CD4-positive, CD25-positive, alpha-beta regulatory T cell (primary cell): Measurements from ENCODE around the gene COPS6. TPM values are rescaled to one million over a fixed set of nuclear protein-coding genes. Genes with fewer than 3 reads are reported as not detected.

Experiments used
- ATAC-seq, 2 donors: fragments of 150-1000 bp; cut with Tn5 transposase; one replicate each; pipeline ENCODE4 v1.10.0; 2021; ENCODE audit warnings: low read depth in 2 of 2, moderate number of reproducible peaks in 2 of 2, moderate library complexity in 1 of 2
- DNase-seq, 3 donors: peaks; one replicate each; pipeline versions ENCODE4 v3.0.0 to v3.0.0-alpha.2; 2012 to 2022; ENCODE audit warnings: mixed read lengths in 1 of 3
- H3K27ac ChIP-seq: one replicate; pipeline ENCODE4 v1.7.0; 2013; ENCODE audit warnings: mild to moderate bottlenecking, low read length; ENCODE audit not compliant: insufficient read depth, poor library complexity, severe bottlenecking
- H3K27me3 ChIP-seq: one replicate; pipeline ENCODE4 v1.7.0; 2013; ENCODE audit warnings: low read length; ENCODE audit not compliant: control insufficient read depth, insufficient read depth
- H3K36me3 ChIP-seq: one replicate; pipeline ENCODE4 v1.7.0; 2013; ENCODE audit warnings: mild to moderate bottlenecking, low read length, moderate library complexity; ENCODE audit not compliant: control insufficient read depth, insufficient read depth
- H3K4me1 ChIP-seq: 2 replicates; pipeline ENCODE4 v1.7.0; 2013; ENCODE audit warnings: mild to moderate bottlenecking, low read length; ENCODE audit not compliant: insufficient read depth, control insufficient read depth, poor library complexity, severe bottlenecking
- H3K4me3 ChIP-seq: one replicate; pipeline ENCODE4 v1.7.0; 2013; ENCODE audit warnings: low read depth, mild to moderate bottlenecking, low read length, moderate library complexity
- H3K9me3 ChIP-seq, 2 experiments: 1 replicate in 1 of 2; 2 replicates in 1 of 2; pipeline ENCODE4 v1.7.0; 2013; ENCODE audit warnings: low read length in 2 of 2, mild to moderate bottlenecking in 1 of 2, moderate library complexity in 1 of 2; ENCODE audit not compliant: control insufficient read depth in 2 of 2
- H3K27ac Mint-ChIP-seq, 3 donors: one replicate each; pipeline ENCODE4 v1.8.0; 2020 to 2022; ENCODE audit warnings: mild to moderate bottlenecking in 3 of 3, mixed read lengths in 3 of 3, moderate library complexity in 2 of 3
- H3K27me3 Mint-ChIP-seq: one replicate; pipeline ENCODE4 v1.8.0; 2022; ENCODE audit warnings: mild to moderate bottlenecking, mixed read lengths
- H3K36me3 Mint-ChIP-seq: one replicate; pipeline ENCODE4 v1.8.0; 2020; ENCODE audit warnings: mixed read lengths
- H3K4me1 Mint-ChIP-seq, 4 donors: one replicate each; pipeline ENCODE4 v1.8.0; 2020 to 2022; ENCODE audit warnings: mixed read lengths in 4 of 4, mild to moderate bottlenecking in 1 of 4
- H3K4me3 Mint-ChIP-seq, 4 donors: one replicate each; pipeline ENCODE4 v1.8.0; 2020 to 2022; ENCODE audit warnings: mild to moderate bottlenecking in 4 of 4, mixed read lengths in 4 of 4, moderate library complexity in 3 of 4
- H3K9me3 Mint-ChIP-seq, 7 donors: one replicate each; pipeline ENCODE4 v1.8.0; 2020 to 2022; ENCODE audit warnings: mixed read lengths in 7 of 7, mild to moderate bottlenecking in 3 of 7, moderate library complexity in 2 of 7
- polyA plus RNA-seq, 4 donors: library from polyadenylated mRNA; unstranded; fragments of 300-500 nt; fragmentation: Illumina TruSeq; gene quantifications; one replicate each; pipeline ENCODE4 v1.2.3, GENCODE V29; 2021
- total RNA-seq: library from RNA; stranded (reverse); gene quantifications from one replicate; pipeline ENCODE4 v1.2.3, GENCODE V29; 2022

Gene COPS6
- total and polyA plus RNA-seq, 5 donors from 2014 or later, result 74.4 to 180 (median 130) TPM

DNA sequence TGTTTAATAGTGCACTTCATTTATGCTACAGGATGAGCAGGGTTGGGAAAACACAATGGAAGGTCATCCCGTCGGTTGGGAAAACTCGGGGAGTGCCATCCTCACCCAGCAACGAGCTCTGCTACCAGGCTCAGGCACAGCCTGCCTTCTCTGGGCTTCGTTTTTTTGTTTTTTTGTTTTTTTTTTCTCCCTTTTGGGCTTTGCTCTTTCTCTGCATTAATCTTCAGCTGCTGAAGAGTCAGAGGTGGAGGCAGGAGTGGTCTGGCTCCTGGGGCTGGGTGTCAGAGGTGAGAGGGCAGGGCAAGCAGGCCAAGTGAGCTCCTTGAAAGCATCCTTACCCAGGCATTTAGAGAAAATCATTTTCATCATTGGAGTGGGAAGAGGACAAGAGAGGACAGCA is 18.8 kb upstream of the COPS6 start:
- peaks cover 0 to 30% (median 9%) of the 10 kb centered on the region in 7 donors for H3K9me3 Mint-ChIP-seq
- Histone ChIP-seq H3K27me3 (no peaks in the 10 kb centered on the region), H3K4me3 (no peak overlapping the region), H3K27ac (no peak overlapping the region), H3K9me3 (peaks cover 21 to 31% of the 10 kb centered on the region in 2 experiments), H3K36me3 (peaks cover 58% of the 10 kb centered on the region), H3K4me1 (no peaks in the 10 kb centered on the region)
- no peak for ATAC-seq
- peak overlapping the region in 1 of 3 donors; percentile 71 for H3K27ac Mint-ChIP-seq
- DNase-seq, result no peak
- no peak overlapping the region for H3K4me3 Mint-ChIP-seq
- no peaks in the 10 kb centered on the region for H3K27me3 Mint-ChIP-seq
- H3K4me1 Mint-ChIP-seq, result peaks cover 0 to 6% (median 0%) of the 10 kb centered on the region in 4 donors
- peaks cover 53% of the 10 kb centered on the region for H3K36me3 Mint-ChIP-seq

DNA sequence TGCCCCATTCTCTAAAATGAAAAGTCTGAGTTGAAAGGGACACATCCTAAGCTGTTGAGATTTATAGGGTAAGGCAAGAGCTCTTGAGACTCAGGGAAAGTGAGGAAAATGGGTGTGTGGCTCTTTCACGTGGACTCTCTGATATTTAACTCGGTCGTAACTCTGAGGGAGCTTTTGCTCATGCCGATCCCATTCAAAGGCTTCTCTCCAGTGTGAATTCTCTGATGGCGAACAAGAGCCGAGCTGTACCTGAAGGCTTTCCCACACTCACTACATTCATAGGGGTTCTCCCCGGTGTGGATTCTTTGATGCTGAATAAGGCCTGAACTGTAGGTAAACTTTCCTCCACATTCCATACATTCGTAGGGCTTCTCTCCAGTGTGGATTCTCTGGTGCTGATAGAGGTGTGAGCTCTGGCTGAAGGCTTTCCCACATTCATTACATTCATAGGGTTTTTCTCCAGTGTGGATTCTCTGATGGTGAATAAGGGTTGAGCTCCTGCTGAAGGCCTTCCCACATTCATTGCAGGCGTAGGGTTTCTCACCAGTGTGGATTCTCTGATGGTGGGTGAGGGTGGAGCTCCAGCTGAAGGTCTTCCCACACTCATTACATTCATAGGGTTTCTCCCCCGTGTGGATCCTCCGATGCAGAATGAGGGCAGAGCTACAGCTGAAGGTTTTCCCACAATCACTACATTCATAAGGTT is 17.6 kb upstream of the COPS6 start:
- Histone ChIP-seq H3K27me3 (no peaks in the 10 kb centered on the region), H3K4me3 (no peak overlapping the region), H3K9me3 (peaks cover 21 to 31% of the 10 kb centered on the region in 2 experiments), H3K4me1 (no peaks in the 10 kb centered on the region), H3K36me3 (peaks cover 64% of the 10 kb centered on the region), H3K27ac (no peak overlapping the region)
- no peak for DNase-seq
- Mint-ChIP-seq H3K4me1 (peaks cover 0 to 6% (median 2%) of the 10 kb centered on the region in 4 donors), H3K36me3 (peaks cover 64% of the 10 kb centered on the region), H3K9me3 (peaks cover 0 to 32% (median 9%) of the 10 kb centered on the region in 7 donors), H3K27me3 (no peaks in the 10 kb centered on the region), H3K27ac (no peak overlapping the region), H3K4me3 (no peak overlapping the region)
- ATAC-seq, result no peak

DNA sequence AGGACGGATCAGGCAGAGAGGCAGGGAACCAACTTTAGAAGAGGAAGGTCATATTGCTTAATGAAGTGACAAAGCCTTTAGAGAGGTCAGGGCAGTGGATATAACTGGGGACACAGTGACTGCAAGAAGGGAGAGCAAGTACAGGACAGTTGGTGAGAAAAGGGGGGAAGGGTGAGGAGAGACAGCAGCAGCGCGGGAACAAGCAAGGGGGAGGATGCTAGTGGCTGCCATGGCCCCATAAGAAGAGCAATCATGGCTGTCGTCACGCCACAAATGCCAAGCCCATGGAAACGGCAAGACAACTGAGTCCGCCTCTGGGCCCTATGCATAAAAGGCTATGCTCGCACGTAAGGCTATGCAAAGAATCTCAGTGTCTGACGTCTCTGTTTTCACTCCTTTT is 16.3 kb upstream of the COPS6 start:
- H3K4me1 ChIP-seq, result no peaks in the 10 kb centered on the region
- H3K4me1 Mint-ChIP-seq, result peaks cover 0 to 6% (median 5%) of the 10 kb centered on the region in 4 donors
- peaks cover 64% of the 10 kb centered on the region for H3K36me3 Mint-ChIP-seq
- no peaks in the 10 kb centered on the region for H3K27me3 Mint-ChIP-seq
- no peak overlapping the region for H3K4me3 ChIP-seq
- DNase-seq (no peak), ATAC-seq (no peak)
- no peak overlapping the region for H3K27ac Mint-ChIP-seq
- H3K36me3 ChIP-seq, result peaks cover 75% of the 10 kb centered on the region
- peaks cover 21 to 31% of the 10 kb centered on the region in 2 experiments for H3K9me3 ChIP-seq
- peaks cover 0 to 32% (median 9%) of the 10 kb centered on the region in 7 donors for H3K9me3 Mint-ChIP-seq
- peak overlapping the region in 1 of 4 donors; percentile 78 for H3K4me3 Mint-ChIP-seq
- no peaks in the 10 kb centered on the region for H3K27me3 ChIP-seq
- no peak overlapping the region for H3K27ac ChIP-seq

DNA sequence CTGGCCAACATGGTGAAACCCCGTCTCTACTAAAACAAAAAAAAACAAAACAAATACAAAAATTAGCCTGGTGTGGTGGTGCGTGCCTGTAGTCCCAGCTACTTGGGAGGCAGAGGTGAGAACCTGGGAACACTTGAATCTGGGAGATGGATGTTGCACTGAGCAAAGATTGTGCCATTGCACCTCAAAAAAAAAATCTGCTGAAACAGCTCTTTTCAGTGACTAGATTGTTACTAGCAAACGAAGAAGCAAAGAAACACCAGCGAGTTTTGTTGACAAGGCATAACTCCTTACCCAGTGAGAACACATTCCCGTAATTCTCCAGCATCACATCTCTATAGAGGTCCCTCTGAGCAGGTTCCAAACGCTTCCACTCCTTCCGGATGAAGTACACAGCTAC is 13.9 kb upstream of the COPS6 start:
- H3K9me3 Mint-ChIP-seq, result peaks cover 0 to 32% (median 9%) of the 10 kb centered on the region in 7 donors
- Histone ChIP-seq H3K36me3 (peaks cover 84% of the 10 kb centered on the region), H3K27ac (no peak overlapping the region), H3K27me3 (no peaks in the 10 kb centered on the region), H3K4me3 (no peak overlapping the region), H3K4me1 (peaks cover 3% of the 10 kb centered on the region), H3K9me3 (peaks cover 21 to 31% of the 10 kb centered on the region in 2 experiments)
- peaks cover 68% of the 10 kb centered on the region for H3K36me3 Mint-ChIP-seq
- no peaks in the 10 kb centered on the region for H3K27me3 Mint-ChIP-seq
- H3K27ac Mint-ChIP-seq, result no peak overlapping the region
- no peak for DNase-seq
- no peak for ATAC-seq
- no peak overlapping the region for H3K4me3 Mint-ChIP-seq
- peaks cover 0 to 16% (median 9%) of the 10 kb centered on the region in 4 donors for H3K4me1 Mint-ChIP-seq

DNA sequence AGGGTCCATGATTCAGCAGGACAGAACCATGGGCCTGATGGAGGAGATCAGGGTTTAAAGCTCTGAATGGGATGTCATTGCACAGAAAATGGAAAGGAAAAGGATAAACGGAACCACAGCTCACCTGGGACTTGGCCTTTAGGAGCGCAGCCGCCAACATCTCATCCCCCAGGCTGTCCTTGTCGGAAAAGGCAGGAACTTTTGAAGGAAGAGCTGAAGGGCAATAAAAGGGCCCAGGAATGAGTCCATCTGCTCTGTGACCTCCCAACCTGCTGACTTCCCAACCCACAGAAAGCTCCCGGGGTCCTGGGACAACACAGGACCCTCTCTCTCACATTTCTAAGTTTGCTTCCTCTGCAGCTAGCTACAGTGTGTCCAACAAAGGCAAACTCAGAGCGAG is 13.4 kb upstream of the COPS6 start:
- Mint-ChIP-seq H3K9me3 (peaks cover 0 to 29% (median 9%) of the 10 kb centered on the region in 7 donors), H3K27me3 (no peaks in the 10 kb centered on the region), H3K36me3 (peaks cover 62% of the 10 kb centered on the region), H3K4me3 (peak overlapping the region in 1 of 4 donors; percentile 14), H3K27ac (no peak overlapping the region), H3K4me1 (peaks cover 0 to 21% (median 12%) of the 10 kb centered on the region in 4 donors)
- Histone ChIP-seq H3K4me3 (no peak overlapping the region), H3K9me3 (peaks cover 21 to 26% of the 10 kb centered on the region in 2 experiments), H3K27me3 (no peaks in the 10 kb centered on the region), H3K27ac (no peak overlapping the region), H3K36me3 (peaks cover 78% of the 10 kb centered on the region), H3K4me1 (peaks cover 8% of the 10 kb centered on the region)
- DNase-seq, result no peak
- ATAC-seq, result no peak

DNA sequence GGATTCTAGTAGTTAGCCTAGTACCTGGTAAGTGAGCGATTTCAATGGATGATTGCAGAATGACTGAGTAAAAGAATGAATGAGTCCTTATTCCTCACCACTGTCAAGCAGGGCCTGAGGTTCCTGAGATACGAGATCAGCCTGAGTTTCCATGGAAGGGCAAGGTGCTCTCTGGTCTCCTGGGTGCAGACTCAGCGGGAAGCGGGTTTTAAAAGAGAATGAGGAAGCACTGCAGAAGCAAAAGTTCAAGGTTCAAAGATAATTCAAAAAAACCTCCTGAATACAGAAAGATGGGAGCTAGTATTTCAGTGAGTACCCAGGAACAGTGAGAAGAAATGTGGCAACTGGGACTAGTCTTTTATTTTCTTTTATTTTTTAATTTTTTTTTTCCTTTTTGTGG is 11.6 kb upstream of the COPS6 start:
- peaks cover 4% of the 10 kb centered on the region for H3K27me3 Mint-ChIP-seq
- peaks cover 22% of the 10 kb centered on the region for H3K4me1 ChIP-seq
- no peak overlapping the region for H3K4me3 ChIP-seq
- H3K27me3 ChIP-seq, result no peaks in the 10 kb centered on the region
- no peak overlapping the region for H3K4me3 Mint-ChIP-seq
- peaks cover 0 to 11% (median 0%) of the 10 kb centered on the region in 7 donors for H3K9me3 Mint-ChIP-seq
- peaks cover 6 to 33% (median 17%) of the 10 kb centered on the region in 4 donors for H3K4me1 Mint-ChIP-seq
- H3K36me3 ChIP-seq, result peaks cover 60% of the 10 kb centered on the region
- H3K36me3 Mint-ChIP-seq, result peaks cover 48% of the 10 kb centered on the region
- DNase-seq (no peak), ATAC-seq (no peak)
- peak overlapping the region in 2 of 3 donors; percentile 44 to 62 for H3K27ac Mint-ChIP-seq
- H3K27ac ChIP-seq, result no peak overlapping the region
- H3K9me3 ChIP-seq, result peaks cover 3 to 8% of the 10 kb centered on the region in 2 experiments

DNA sequence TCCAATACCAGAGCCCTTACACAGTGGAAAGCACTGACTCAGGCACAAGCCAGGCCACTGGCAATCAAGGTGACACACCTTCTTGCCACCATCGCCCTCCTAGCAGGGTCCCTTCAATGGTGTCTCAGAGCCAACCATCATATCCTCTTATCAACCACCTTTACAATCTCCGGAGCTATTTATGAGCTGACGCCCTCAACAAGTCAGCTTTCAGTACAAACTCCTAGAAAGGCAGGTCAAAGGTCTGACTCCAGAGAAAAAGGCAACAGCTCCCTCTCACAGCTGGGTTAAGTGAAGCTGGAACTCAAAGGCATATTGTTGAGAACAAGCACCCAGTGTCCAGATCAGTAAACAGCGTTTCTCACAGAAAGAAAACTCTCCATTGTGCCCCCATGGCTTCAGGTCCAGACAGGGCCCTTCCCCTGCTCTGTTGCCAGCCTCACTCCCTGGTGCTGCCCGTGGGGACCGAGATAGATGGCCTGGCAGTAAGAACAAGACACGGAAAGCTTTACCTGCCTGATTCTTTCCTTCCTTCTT is 9.7 kb upstream of the COPS6 start:
- Histone ChIP-seq H3K27me3 (no peaks in the 10 kb centered on the region), H3K27ac (no peak overlapping the region), H3K36me3 (peaks cover 41% of the 10 kb centered on the region), H3K9me3 (no peaks in the 10 kb centered on the region), H3K4me3 (no peak overlapping the region), H3K4me1 (peaks cover 31% of the 10 kb centered on the region)
- Mint-ChIP-seq H3K36me3 (peaks cover 36% of the 10 kb centered on the region), H3K4me1 (peaks cover 6 to 40% (median 21%) of the 10 kb centered on the region in 4 donors), H3K27ac (no peak overlapping the region), H3K27me3 (peaks cover 12% of the 10 kb centered on the region), H3K9me3 (peaks cover 0 to 2% (median 0%) of the 10 kb centered on the region in 7 donors), H3K4me3 (peak overlapping the region; percentile 7 to 81 (median 45))
- DNase-seq (no peak), ATAC-seq (no peak)
